Middle frontal gyrus (tissue), 1 donor: Measurements from ENCODE around the gene LASP1NB.
"Not testable (repeated sequence)": the region's sequence is repeated elsewhere in the genome, so short reads cannot be mapped to it uniquely, and the experiment has no call there.

ENCODE experiments used
- DNase-seq: peaks from one replicate; pipeline ENCODE4 v3.0.0-alpha.2; 2015; ENCODE audit warnings: low spot score; ENCODE audit errors: extremely low spot score

Gene LASP1NB

DNA sequence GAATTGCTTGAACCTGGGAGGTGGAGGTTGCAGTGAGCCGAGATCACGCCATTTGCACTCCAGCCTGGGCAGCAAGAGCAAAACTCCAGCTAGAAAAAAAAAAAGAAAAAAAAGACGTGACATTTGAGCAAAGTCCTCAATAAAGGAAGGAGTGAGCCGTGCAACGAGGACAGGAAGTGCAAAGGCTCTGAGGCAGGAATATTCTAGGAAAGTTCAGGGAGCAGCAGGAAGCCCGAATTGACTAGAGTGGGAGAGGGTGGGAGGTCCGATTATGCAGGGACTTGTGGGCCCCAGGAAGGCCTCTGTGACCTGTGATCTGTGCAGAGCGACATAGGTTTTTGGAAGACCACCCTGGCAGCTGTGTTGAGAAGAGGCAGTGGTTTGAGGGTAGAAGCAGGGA is 8.6 kb upstream of the LASP1NB start:
- no peak for DNase-seq

DNA sequence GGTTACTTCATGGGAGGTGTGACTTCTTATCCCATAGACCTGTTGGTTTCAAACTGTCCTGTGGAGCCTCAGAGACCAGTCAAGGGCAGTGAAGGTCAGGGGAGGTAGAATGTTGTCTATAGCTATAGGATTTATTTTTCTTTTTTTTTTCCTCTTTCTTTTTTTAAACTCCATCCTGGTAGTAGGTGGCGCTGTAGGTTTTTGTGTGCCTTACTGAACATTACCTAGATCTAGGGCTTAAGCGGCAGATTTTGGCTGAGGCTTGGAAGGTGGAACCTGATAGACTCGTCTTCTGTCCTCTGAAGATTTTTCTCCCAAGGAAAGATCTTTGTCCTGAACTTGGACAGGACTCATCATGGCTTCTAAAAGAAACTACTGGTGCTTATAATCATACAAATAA is 8.2 kb upstream of the LASP1NB start:
- DNase-seq, result no peak

DNA sequence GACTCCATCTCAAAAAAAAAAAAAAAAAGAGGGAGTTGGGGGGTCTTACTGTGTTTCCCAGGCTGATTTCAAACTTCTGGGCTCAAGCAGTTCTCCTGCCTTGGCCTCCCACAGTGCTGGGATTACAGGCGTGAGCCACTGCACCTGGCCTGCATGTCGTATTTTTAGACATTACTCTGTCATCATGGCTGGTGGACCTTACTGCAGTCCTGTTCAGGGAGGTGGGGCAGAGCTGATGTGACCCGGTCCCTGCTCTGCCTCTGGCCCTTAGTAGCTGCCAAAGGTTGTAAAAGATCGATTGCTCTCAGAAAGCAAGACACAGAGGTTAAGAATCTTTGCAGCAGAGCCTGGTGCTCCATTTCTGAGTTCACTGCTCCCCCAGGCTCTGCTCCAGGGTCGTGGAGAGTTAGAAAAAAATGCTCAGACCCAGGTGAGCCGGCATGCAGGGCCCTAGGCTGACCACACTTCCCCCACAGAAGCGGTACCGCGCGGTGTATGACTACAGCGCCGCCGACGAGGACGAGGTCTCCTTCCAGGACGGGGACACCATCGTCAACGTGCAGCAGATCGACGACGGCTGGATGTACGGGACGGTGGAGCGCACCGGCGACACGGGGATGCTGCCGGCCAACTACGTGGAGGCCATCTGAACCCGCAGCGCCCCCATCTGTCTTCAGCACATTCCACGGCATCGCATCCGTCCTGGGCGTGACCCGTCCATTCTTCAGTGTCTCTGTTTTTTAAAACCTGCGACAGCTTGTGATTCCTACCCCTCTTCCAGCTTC is 7.1 kb upstream of the LASP1NB start:
- DNase-seq, result no peak

DNA sequence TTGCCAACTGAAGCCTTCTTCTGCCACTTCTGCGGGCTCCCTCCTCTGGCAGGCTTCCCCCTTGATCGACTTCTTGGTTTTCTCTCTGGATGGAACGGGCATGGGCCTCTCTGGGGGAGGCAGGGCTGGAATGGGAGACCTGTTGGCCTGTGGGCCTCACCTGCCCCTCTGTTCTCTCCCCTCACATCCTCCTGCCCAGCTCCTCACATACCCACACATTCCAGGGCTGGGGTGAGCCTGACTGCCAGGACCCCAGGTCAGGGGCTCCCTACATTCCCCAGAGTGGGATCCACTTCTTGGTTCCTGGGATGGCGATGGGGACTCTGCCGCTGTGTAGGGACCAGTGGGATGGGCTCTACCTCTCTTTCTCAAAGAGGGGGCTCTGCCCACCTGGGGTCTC is 6.5 kb upstream of the LASP1NB start:
- no peak for DNase-seq

- DNase-seq, result no peak
Observed at GRCh38 chr17:38919316-38920078, 5.9 kb upstream of the LASP1NB start.

- DNase-seq, result no peak
Observed at GRCh38 chr17:38920374-38921291, 4.8 kb upstream of the LASP1NB start.

DNA sequence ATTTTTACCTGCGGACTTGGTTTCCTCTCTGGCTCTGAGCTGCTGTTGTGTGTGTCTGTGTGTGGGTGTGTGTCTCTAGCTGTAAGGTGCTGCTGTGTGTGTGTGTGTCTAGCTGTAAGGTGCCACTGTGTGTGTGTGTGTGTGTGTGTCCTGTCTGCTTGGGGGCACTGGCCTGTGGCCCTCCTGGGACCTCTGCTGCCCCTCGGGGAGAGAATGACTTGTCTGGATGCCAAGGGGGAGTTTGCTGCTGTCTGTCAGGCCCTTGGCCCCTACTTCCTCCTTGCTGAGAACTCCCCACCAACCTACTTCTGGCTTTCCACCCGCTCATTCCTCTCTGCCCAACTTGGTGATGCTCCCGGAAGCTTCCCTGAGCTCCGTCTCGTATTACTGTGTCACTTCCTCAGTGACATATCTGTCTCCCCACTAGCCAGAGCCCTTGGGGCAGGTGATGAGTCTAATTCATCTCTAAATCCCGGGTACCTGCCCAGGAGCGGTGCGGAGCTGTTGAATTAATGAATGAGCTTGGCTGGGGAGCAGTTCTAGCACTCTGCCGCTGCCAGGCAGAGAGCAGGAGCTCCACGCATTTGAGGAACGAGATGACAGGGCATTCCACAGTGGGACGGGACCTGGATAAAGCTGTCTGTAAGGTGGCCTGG is 3.5 kb upstream of the LASP1NB start:
- no peak for DNase-seq

DNA sequence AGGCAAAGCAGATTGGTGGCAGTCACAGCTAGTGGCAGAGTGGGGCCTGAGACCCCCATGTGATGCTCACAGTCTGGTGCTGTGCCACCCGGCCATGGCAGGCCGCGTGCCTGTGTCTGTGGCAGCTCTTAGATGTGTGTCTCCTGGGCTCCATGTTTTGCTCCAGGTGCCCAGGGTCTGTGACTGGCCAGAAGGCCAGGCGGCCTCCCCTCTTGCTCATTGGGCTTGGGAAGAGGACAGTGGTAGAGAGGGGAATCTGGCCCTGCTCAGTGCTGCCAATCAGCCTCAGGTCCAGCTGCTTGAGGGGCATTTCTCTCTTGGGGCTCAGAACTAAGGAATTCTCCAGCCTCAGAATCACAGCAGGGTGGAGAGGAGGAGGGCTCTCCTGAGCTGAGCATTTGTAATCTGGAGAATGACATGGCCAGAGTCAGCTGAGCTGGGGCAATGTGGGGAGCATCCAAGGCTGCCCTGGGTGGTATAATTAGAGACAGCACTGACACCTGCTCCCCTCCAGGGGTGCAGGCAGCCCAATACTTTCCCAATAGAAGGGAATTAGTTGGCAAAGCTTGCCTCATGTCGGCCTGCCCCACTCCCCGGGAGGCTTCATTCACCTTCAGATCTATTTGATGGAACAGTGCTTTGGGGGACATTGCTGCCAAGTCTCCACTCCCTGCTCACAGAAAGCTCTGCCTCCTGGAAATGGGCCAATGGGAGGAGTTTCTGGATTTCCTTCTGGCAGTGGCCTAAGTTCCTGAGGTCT is 2.7 kb upstream of the LASP1NB start:
- DNase-seq, result no peak

GRCh38 chr17:38926293-38927070 is 1.1 kb downstream of the LASP1NB start:
- DNase-seq, result no peak

DNA sequence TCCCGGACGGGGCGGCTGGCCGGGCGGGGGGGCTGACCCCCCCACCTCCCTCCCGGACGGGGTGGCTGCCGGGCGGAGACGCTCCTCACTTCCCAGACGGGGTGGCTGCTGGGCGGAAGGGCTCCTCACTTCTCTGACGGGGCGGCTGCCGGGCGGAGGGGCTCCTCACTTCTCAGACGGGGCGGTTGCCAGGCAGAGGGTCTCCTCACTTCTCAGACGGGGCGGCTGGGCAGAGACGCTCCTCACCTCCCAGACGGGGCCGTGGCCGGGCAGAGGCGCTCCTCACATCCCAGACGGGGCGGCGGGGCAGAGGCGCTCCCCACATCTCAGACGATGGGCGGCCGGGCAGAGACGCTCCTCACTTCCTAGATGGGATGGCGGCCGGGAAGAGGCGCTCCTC is 5.4 kb downstream of the LASP1NB start:
- DNase-seq, result not testable (repeated sequence)

- not testable (repeated sequence) for DNase-seq
Observed at GRCh38 chr17:38933962-38934361, 8.5 kb downstream of the LASP1NB start.

DNA sequence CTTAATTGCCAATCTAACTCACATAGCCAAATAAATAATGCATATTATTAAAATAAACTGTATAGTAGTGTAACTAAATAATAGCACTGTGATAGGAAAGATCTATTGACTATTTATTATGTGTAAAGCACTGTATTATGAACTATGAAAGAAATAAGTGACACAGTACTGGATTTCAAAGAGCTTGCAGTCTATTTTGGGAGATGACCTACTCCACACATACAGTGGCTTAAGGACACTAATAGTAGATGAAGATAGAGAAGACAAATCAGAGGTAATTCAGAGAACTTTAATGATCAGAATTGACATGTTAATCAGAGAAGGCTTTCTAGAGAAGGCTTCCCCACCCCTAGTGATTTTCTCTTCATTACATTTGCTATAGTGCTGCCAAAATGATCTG is 14.6 kb downstream of the LASP1NB start:
- no peak for DNase-seq

GRCh38 chr17:38940404-38940803 is 15.0 kb downstream of the LASP1NB start:
- DNase-seq, result no peak

DNA sequence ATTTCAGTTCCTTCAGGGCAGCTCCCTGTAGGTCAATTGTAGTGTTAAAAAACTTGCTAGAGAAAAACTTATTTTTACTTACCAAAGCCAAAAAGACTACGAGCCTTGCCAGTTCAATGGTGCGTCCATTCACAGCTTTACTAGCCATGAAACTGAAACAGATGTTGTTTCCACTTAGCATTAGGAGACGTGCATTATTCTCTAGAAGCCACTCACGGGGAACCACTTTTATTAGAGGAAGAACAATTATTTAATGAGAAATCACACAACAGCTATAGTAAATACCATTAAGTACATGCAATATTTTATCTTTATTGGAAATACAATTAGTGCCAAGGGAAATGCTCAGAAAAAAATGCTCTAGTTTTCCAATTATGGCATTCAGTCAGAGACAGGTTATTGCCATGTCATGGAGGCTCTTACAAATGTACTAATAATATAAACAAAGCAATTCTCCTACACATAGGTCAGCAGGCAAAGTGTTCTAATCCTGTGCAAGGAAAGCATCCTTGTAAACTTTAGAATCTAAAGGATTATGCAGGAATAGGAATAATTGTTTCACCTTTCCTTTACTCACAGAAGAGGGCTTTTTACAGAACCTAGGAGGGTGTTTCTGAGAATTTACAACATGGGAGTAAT is 17.4 kb downstream of the LASP1NB start:
- DNase-seq, result no peak

DNA sequence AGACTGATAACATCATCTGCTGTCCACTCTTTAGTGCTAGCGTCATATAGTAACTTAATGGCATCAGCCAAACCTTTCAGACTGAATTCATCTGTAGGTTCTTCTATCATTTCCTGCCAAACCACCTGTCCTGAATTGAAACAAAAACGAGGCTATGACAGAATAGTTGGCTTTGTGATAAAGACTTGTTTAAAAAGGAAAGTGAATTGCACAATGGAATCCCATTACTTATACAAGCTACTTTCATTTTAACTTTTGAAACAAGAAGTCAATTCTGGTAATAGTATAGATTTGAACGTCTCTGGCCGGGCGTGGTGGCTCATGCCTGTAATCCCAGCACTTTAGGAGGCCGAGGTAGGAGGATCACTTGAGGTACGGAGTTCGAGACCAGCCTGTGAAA is 18.2 kb downstream of the LASP1NB start:
- DNase-seq, result no peak

- DNase-seq, result no peak
Observed at GRCh38 chr17:38947189-38947588, 21.8 kb downstream of the LASP1NB start.

DNA sequence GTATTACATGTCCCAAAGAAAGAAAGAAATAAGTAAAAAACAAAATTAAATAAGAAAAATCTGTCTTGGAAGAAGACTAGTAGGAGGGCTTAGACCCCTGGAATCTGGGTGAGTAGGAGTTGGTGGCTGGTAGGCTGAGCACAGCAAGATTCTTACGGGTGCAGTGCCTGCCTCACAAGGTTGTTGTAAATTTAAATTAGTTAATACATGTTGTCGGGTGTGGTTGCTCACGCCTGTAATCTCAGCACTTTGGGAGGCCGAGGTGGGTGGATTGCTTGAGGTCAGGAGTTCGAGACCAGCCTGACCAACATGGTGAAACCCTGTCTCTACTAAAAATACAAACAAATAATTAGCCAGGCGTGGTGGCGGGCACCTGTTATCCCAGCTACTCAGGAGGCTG is 28.4 kb downstream of the LASP1NB start:
- DNase-seq, result not testable (repeated sequence)

DNA sequence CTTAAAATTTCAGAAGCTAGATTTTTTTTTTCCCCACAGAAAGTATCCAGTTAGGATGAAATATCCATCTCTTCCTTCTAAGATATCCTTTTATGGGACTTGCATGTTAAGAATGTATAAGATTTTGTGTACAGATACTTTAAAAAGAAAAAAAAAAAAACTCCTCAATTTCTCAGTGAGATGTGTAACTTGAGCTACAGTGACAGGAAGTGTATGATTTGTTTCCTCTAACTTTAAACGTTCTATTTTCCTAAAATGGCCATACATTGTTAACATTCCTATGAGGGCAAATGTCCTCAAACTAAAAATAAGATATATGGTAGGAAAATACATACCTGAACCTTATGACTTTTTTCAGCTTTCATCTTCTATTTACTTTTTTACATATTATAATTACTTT is 32.9 kb downstream of the LASP1NB start:
- no peak for DNase-seq

DNA sequence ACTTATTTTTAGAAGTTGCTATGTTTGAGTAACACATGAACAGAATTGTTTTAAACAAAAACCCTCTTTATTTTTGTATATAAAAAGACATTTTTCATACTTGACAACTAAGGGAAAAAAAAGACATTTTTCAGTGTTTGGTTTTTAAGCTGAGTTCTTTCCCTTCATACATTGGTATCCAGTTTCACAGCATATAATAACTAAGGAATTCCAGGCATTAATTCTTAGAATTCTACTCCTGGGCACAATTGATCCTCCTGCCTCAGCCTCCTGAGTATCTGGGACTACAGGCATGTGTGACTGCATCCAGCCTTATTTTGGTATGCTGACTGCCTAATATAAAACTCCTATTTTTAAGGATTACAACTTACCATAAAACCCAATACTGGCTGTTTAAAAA is 33.3 kb downstream of the LASP1NB start:
- no peak for DNase-seq
